Type B pancreatic cell (in vitro differentiated cells): ENCODE data around the gene BDKRB1. TPM values are rescaled to one million over a fixed set of nuclear protein-coding genes. Genes with fewer than 3 reads are reported as not detected.

Source experiments
- DNase-seq: peaks from one replicate; pipeline ENCODE4 v3.0.0; 2021; ENCODE audit warnings: mixed read lengths; ENCODE audit not compliant: unreplicated experiment; ENCODE audit errors: extremely low spot score
- H3K27ac Mint-ChIP-seq: 2 replicates; pipeline ENCODE4 v1.8.0; 2021; ENCODE audit warnings: mild to moderate bottlenecking, mixed read lengths
- H3K27me3 Mint-ChIP-seq: 2 replicates; pipeline ENCODE4 v1.8.0; 2021; ENCODE audit warnings: mixed read lengths
- H3K36me3 Mint-ChIP-seq: 2 replicates; pipeline ENCODE4 v1.8.0; 2021; ENCODE audit warnings: mixed read lengths
- H3K4me1 Mint-ChIP-seq: one replicate; pipeline ENCODE4 v1.8.0; 2021; ENCODE audit warnings: mixed read lengths; ENCODE audit not compliant: unreplicated experiment
- H3K4me3 Mint-ChIP-seq: 2 replicates; pipeline ENCODE4 v1.8.0; 2021; ENCODE audit warnings: mild to moderate bottlenecking, mixed read lengths
- H3K9me3 Mint-ChIP-seq: 2 replicates; pipeline ENCODE4 v1.8.0; 2021; ENCODE audit warnings: mixed read lengths
- total RNA-seq: library from RNA; stranded (reverse); gene quantifications from 2 replicates; pipeline ENCODE4 v1.2.1, GENCODE V29; 2021; ENCODE audit warnings: low replicate concordance
- TF ChIP-seq, protein P1 (sequence below): fragments of 200-600 bp; sonication (generic); conservative IDR thresholded peaks from 2 replicates; pipeline ENCODE4 v1.5.0; 2021; ENCODE audit warnings: antibody characterized with exemption, mild to moderate bottlenecking

Gene BDKRB1
- total RNA-seq, 1 donor from 2014 or later = not detected

DNA sequence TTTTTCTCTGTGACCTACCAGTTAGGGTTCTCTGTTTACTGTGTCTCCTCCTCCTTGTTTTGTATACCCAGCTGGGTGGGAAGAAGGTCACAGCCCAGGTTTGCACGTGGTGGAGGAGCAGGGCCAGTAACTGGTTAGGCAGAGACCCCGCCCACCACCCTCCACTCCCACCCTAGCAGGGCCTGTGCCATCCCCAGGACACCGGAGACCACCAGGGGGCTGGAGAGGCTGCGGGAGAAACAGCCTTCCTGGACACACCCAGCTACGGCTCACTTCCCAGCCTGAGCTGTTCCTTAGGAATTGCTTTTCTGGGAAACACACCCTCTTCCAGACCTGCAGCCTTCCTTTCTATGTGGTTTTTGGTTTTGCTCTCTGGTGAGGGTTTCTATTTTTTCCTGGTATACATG lies 30.3 kb upstream of the BDKRB1 start:
- no peaks in the 10 kb centered on the region for H3K36me3 Mint-ChIP-seq
- H3K9me3 Mint-ChIP-seq = no peaks in the 10 kb centered on the region
- H3K27me3 Mint-ChIP-seq = no peaks in the 10 kb centered on the region
- H3K27ac Mint-ChIP-seq = no peak overlapping the region
- H3K4me3 Mint-ChIP-seq = peak overlapping the region; percentile 34
- no peaks in the 10 kb centered on the region for H3K4me1 Mint-ChIP-seq
- TF ChIP-seq, protein P1, sequence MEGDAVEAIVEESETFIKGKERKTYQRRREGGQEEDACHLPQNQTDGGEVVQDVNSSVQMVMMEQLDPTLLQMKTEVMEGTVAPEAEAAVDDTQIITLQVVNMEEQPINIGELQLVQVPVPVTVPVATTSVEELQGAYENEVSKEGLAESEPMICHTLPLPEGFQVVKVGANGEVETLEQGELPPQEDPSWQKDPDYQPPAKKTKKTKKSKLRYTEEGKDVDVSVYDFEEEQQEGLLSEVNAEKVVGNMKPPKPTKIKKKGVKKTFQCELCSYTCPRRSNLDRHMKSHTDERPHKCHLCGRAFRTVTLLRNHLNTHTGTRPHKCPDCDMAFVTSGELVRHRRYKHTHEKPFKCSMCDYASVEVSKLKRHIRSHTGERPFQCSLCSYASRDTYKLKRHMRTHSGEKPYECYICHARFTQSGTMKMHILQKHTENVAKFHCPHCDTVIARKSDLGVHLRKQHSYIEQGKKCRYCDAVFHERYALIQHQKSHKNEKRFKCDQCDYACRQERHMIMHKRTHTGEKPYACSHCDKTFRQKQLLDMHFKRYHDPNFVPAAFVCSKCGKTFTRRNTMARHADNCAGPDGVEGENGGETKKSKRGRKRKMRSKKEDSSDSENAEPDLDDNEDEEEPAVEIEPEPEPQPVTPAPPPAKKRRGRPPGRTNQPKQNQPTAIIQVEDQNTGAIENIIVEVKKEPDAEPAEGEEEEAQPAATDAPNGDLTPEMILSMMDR = peak; percentile 41
- no peak for DNase-seq

DNA sequence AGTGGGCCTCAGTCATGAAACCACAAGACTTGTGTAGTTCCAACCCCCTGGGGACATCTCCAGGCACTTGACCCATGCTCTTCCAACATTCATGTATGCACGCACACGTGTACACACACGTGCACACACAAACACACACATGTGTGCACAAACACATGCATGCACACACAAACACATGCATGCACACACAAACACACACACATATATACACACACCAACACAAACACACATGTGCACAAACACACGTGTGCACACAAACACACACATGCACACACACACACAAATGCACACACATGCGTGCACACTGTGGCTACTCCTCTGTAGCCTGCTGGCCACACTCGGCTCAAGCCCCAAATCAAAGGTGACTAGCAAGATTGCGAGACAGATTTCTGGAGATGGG lies 28.6 kb upstream of the BDKRB1 start:
- H3K27ac Mint-ChIP-seq = no peak overlapping the region
- no peaks in the 10 kb centered on the region for H3K27me3 Mint-ChIP-seq
- DNase-seq = no peak
- no peaks in the 10 kb centered on the region for H3K9me3 Mint-ChIP-seq
- H3K4me1 Mint-ChIP-seq = no peaks in the 10 kb centered on the region
- TF ChIP-seq, protein P1 = no peak
- no peaks in the 10 kb centered on the region for H3K36me3 Mint-ChIP-seq
- H3K4me3 Mint-ChIP-seq = no peak overlapping the region

DNA sequence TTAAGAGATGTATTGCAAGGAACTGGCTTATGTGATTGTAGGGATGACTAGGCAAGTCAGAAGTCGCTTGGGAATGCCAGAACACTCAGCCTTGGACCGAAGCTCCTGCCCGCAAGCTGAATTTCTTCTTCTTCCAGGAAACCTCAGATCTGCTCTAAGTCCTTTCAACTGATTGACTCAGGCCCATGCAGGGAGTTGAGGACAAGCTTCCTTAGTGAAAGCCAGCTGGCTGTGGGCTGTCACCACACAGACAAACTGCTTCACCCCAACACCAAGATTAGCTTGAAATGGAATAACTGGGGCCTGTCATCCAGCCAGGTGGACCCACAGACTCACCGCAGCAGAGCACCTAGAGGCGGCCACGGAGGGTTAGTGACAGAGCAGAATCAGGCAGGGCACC lies 26.7 kb upstream of the BDKRB1 start:
- Mint-ChIP-seq H3K27me3 (no peaks in the 10 kb centered on the region), H3K36me3 (no peaks in the 10 kb centered on the region), H3K4me3 (no peak overlapping the region), H3K4me1 (no peaks in the 10 kb centered on the region), H3K9me3 (no peaks in the 10 kb centered on the region), H3K27ac (no peak overlapping the region)
- TF ChIP-seq, protein P1 = no peak
- DNase-seq = no peak

DNA sequence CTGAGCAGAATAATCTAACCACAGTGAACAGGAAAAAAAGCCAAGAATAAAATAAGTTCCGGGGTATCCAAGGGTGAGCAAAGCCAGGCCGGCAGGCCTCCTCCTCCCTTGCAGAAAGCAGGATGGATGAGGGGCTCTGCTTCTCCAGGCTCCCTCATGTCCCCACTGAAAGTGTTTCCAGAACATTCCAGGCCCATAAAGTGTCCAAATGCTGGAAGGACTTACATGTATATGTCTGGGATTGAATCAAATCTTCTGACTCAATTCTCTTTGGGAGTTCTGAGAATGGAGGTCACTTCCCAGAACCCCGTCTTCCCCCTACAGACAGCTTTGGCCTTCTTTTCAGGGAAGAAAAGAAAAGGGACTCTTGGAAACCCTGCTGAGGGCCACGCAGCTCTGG lies 25.0 kb upstream of the BDKRB1 start:
- Mint-ChIP-seq H3K27ac (no peak overlapping the region), H3K4me1 (no peaks in the 10 kb centered on the region), H3K27me3 (no peaks in the 10 kb centered on the region), H3K36me3 (no peaks in the 10 kb centered on the region), H3K9me3 (no peaks in the 10 kb centered on the region), H3K4me3 (no peak overlapping the region)
- TF ChIP-seq, protein P1 = no peak
- DNase-seq = no peak

DNA sequence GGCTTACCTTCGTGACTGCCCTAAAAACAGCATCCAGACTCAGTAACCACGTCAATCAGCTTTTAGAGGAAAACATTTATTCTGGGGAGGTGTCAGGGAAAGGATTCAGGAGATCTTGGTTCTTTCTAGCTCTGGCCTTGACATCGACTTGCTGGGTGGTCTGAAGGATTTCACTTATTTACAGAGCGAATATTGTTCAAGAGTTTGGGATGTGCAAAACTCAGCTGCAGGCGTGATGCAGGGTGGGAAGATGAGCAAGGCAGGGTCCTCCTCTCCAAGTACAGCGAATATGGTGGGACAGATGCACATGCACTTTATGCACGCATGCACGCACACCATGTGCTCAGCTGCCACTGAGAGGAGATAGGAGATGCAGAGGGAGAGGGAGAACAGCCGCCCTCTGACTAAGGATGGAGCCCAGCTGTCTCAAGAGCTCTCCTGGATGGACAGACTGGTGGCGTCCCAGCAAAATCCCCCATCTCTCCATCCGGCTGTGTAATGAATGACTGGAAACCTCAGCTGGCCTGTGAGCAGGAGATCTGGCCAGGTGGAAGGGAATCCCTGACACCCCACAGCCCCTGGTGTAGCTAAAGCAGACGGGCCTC lies 24.4 kb upstream of the BDKRB1 start:
- no peaks in the 10 kb centered on the region for H3K36me3 Mint-ChIP-seq
- no peak for DNase-seq
- H3K4me1 Mint-ChIP-seq = no peaks in the 10 kb centered on the region
- H3K27me3 Mint-ChIP-seq = no peaks in the 10 kb centered on the region
- TF ChIP-seq, protein P1 = no peak
- H3K9me3 Mint-ChIP-seq = no peaks in the 10 kb centered on the region
- H3K27ac Mint-ChIP-seq = no peak overlapping the region
- H3K4me3 Mint-ChIP-seq = no peak overlapping the region

DNA sequence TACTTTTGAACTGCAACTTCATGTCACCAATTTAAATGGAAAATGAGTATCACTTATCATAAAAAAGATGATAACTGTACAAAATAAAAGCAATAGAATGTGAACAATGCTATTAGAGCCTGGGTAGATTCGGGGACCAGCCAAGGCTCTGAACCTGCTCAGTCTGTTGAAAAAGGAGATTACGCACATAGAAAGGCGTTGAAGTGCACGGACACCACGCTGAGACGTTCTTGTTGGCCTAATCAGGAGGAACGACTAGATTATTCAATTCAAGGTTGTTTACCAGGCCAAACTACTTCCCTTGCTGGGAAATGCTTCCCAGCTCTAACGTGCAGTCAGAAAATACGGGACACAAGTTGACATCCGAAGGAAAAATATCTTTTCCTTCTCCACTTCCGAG lies 23.5 kb upstream of the BDKRB1 start:
- Mint-ChIP-seq H3K36me3 (no peaks in the 10 kb centered on the region), H3K27me3 (no peaks in the 10 kb centered on the region), H3K4me3 (no peak overlapping the region), H3K9me3 (no peaks in the 10 kb centered on the region), H3K27ac (no peak overlapping the region), H3K4me1 (no peaks in the 10 kb centered on the region)
- TF ChIP-seq, protein P1 = no peak
- no peak for DNase-seq
